ENCODE data around the gene FBLN2. TPM values are rescaled to one million over a fixed set of nuclear protein-coding genes. Genes with fewer than 3 reads are reported as not detected.

Gene FBLN2
- total and polyA plus RNA-seq, 10 of the 15 experiments (the other 5 are each of a cell fraction or from before 2014, with no cell fraction given): 0.03 to 0.41 (median 0.12) TPM; not detected in 2

DNA sequence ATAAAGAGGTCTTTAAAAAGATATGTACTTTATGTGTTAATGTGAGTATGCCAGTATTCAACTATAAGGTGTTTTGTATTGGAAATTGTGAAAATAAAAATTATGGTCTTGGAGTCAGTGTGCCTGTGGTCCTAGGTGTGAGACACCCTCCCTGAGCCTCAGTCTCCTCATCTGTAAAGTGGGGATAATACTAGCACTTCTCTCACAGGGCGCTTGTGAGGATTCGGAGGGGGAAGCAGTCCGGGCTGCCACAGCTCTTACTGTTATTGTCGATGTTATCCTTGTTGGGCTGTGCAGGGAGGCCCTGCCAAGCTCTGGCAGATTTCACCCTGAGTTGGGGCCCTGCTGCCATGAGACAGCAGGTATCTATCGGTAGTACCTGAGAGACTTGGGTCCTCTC lies 26.7 kb upstream of the FBLN2 start:
- Histone ChIP-seq H3K9ac (ENCODE audit: control insufficient read depth, insufficient read depth, low read length) (no peak overlapping the region), H3K36me3 (ENCODE audit: control insufficient read depth in 2 of 2, insufficient read depth in 2 of 2, low read length in 1 of 2) (no peaks in the 10 kb centered on the region), H2AFZ (ENCODE audit: control insufficient read depth, low read depth, low read length) (no peak overlapping the region), H3K27me3 (replicated peaks in 1 of 2; ENCODE audit: control insufficient read depth in 2 of 2, insufficient read depth in 2 of 2, low read length in 1 of 2) (peaks cover 0 to under 1% of the 10 kb centered on the region in 2 experiments; a peak in 2 of 4 replicates), H4K20me1 (ENCODE audit: control insufficient read depth, insufficient read depth) (no peaks in the 10 kb centered on the region), H3K4me2 (ENCODE audit: control insufficient read depth, insufficient read depth) (no peak overlapping the region), H3K4me3 (no peak overlapping the region), H3K9me3 (replicated peaks; ENCODE audit: control insufficient read depth, insufficient read depth, low read length) (no peaks in the 10 kb centered on the region; the same call in 2 of the 3 replicates), H3K27ac (ENCODE audit: control insufficient read depth, insufficient read depth) (no peak overlapping the region), H3K4me1 (ENCODE audit: control insufficient read depth, insufficient read depth, low read length) (no peaks in the 10 kb centered on the region), H3K79me2 (ENCODE audit: control insufficient read depth, insufficient read depth, low read length) (no peaks in the 10 kb centered on the region)
- ChIA-PET POLR2A (no interaction called here), CTCF (no interaction called here), RAD21 (ENCODE audit: unreplicated experiment) (no interaction called here), SMC1A (ENCODE audit: uncharacterized antibody, unreplicated experiment) (no interaction called here)
- DNase-seq (ENCODE audit: low read depth, low spot score) (no peak), FAIRE-seq (no peak), ATAC-seq (no peak)
- in situ Hi-C loops (cut with MboI) (no loop called here), intact Hi-C loops (cut with micrococcal nuclease; ENCODE audit: unreplicated experiment) (no loop called here)
- TF ChIP-seq, protein P1, sequence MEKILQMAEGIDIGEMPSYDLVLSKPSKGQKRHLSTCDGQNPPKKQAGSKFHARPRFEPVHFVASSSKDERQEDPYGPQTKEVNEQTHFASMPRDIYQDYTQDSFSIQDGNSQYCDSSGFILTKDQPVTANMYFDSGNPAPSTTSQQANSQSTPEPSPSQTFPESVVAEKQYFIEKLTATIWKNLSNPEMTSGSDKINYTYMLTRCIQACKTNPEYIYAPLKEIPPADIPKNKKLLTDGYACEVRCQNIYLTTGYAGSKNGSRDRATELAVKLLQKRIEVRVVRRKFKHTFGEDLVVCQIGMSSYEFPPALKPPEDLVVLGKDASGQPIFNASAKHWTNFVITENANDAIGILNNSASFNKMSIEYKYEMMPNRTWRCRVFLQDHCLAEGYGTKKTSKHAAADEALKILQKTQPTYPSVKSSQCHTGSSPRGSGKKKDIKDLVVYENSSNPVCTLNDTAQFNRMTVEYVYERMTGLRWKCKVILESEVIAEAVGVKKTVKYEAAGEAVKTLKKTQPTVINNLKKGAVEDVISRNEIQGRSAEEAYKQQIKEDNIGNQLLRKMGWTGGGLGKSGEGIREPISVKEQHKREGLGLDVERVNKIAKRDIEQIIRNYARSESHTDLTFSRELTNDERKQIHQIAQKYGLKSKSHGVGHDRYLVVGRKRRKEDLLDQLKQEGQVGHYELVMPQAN (conservative IDR thresholded peaks at IDR 0.05): no peak
- TF ChIP-seq ZNF217 (IDR thresholded peaks at IDR 0.05): no peak
- no peak for TF ChIP-seq JUNB (IDR thresholded peaks at IDR 0.05)
- TF ChIP-seq EP300 (IDR thresholded peaks at IDR 0.05; ENCODE audit: borderline replicate concordance in 1 of 2, control insufficient read depth in 1 of 2, low read depth in 2 of 2, low read length in 2 of 2): no peak
- no peak for TF ChIP-seq NFYA (IDR thresholded peaks at IDR 0.05; ENCODE audit: borderline replicate concordance, low read depth, low read length)
- TF ChIP-seq, protein P2, sequence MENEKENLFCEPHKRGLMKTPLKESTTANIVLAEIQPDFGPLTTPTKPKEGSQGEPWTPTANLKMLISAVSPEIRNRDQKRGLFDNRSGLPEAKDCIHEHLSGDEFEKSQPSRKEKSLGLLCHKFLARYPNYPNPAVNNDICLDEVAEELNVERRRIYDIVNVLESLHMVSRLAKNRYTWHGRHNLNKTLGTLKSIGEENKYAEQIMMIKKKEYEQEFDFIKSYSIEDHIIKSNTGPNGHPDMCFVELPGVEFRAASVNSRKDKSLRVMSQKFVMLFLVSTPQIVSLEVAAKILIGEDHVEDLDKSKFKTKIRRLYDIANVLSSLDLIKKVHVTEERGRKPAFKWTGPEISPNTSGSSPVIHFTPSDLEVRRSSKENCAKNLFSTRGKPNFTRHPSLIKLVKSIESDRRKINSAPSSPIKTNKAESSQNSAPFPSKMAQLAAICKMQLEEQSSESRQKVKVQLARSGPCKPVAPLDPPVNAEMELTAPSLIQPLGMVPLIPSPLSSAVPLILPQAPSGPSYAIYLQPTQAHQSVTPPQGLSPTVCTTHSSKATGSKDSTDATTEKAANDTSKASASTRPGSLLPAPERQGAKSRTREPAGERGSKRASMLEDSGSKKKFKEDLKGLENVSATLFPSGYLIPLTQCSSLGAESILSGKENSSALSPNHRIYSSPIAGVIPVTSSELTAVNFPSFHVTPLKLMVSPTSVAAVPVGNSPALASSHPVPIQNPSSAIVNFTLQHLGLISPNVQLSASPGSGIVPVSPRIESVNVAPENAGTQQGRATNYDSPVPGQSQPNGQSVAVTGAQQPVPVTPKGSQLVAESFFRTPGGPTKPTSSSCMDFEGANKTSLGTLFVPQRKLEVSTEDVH (IDR thresholded peaks at IDR 0.05; ENCODE audit: low read depth, partially characterized antibody): no peak
- no peak for TF ChIP-seq YBX1 (IDR thresholded peaks at IDR 0.05)
- TF ChIP-seq, protein P3, sequence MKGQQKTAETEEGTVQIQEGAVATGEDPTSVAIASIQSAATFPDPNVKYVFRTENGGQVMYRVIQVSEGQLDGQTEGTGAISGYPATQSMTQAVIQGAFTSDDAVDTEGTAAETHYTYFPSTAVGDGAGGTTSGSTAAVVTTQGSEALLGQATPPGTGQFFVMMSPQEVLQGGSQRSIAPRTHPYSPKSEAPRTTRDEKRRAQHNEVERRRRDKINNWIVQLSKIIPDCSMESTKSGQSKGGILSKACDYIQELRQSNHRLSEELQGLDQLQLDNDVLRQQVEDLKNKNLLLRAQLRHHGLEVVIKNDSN (IDR thresholded peaks at IDR 0.05; ENCODE audit: borderline replicate concordance, extremely low read length, insufficient read depth, low read depth, low read length): no peak
- no peak for TF ChIP-seq POLR2AphosphoS2 (IDR thresholded peaks at IDR 0.05; ENCODE audit: low read depth, low read length)
- TF ChIP-seq RAD21 (IDR thresholded peaks at IDR 0.05; ENCODE audit: insufficient read depth, low read depth, low read length): no peak
- TF ChIP-seq SIX5 (IDR thresholded peaks at IDR 0.05; ENCODE audit: low read depth, low read length, severe bottlenecking): no peak
- TF ChIP-seq EZH2 (IDR thresholded peaks at IDR 0.05; ENCODE audit: borderline replicate concordance, control insufficient read depth, low read depth, low read length): no peak
- no peak for TF ChIP-seq RCOR1 (conservative IDR thresholded peaks at IDR 0.05; ENCODE audit: low read depth, low read length)
- no peak for TF ChIP-seq PAX8 (IDR thresholded peaks at IDR 0.05)
- no peak for TF ChIP-seq JUND (IDR thresholded peaks at IDR 0.05; ENCODE audit: low read depth, low read length)
- TF ChIP-seq MYC (IDR thresholded peaks at IDR 0.05; ENCODE audit: insufficient read depth, insufficient read length, insufficient replicate concordance, low read length, severe bottlenecking): no peak
- TF ChIP-seq SMC3 (IDR thresholded peaks at IDR 0.05; ENCODE audit: borderline replicate concordance, low read length): no peak
- no peak for TF ChIP-seq STAT1 (conservative IDR thresholded peaks at IDR 0.05)
- no TSS peak for BruUV-seq (replicated peaks)
- WGBS (ENCODE audit: insufficient coverage, insufficient replicate concordance, low lambda C conversion rate, missing lambda C conversion rate): 30% methylated on average over 5 of the region's 5 CpGs

Data from GM12878 (cell line).